GDM1 (cell line): ENCODE data around the gene AIF1.
"Not testable (repeated sequence)": the region's sequence is repeated elsewhere in the genome, so short reads cannot be mapped to it uniquely, and the experiment has no call there.

Source experiments
- DNase-seq: peaks from one replicate; lab custom pipeline; 2025; lab: John Stamatoyannopoulos, UW

The AIF1 gene

GRCh38 chr6:31580807-31581433 lies 34.1 kb upstream of the AIF1 start:
- peak; percentile 86 for DNase-seq

DNA sequence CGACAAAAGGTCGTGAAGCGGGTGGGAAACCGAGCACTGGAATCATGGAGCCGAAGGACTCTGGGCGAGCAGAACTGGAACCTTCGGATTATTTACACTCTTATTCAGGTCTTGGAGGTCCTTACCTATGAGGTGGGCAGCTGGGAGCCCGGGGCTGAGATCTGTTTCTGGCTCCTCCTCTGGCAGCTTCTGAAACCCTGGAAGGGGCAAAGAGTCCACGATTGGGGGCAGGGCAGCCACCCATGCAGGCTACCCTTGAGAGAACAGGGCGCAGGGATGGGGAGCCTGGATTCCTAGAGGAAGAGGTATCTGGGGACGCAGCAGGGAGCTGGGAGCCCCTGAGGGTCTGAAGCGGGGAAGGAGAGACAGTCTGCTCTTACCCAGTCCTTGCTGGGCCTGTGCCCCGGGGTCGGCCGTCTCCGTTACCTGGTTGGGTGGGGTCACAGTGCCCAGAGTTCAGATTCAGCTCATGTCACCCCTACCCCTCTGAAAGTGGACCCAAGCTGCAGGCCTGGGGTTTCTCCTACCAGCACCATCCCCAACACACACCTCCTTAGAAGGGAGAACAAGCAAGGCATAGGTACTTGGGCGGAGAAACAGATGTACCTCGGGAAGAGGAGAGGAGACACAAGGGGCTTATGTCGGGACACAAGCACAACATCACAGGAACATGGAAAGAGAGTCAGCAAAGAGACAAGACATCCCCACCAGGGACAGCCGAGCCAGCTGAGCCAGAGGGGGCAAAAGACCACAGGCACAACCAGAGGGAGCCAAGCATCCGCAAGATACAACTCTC lies 33.4 kb upstream of the AIF1 start:
- DNase-seq = no peak

DNA sequence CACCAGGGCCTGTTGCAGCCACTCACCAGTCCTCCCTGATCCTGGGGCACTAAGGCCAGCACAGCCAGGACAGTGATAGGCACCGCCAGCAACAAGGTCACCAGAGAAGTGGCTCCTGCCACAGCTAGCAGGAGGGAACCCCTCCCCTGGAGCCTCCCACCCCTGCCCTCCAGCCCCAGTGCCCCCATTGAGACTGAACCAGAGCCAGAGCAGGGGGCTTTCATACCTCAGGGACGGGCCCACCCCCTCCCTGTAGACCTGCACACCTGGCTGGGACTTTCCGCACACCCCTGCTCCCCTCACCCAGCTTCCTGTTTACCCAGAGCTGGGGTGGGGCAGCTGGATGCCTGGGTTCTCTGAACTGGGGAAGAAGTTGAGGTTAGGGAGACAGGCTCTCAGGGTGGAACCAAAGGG lies 32.8 kb upstream of the AIF1 start, which contains the start of gene LTB:
Gene LTB, minus strand, starts transcription at position 195 of the 414 bp plus-strand sequence. Its CDS starts 7 bp downstream, at position 188.
- no peak for DNase-seq

DNA sequence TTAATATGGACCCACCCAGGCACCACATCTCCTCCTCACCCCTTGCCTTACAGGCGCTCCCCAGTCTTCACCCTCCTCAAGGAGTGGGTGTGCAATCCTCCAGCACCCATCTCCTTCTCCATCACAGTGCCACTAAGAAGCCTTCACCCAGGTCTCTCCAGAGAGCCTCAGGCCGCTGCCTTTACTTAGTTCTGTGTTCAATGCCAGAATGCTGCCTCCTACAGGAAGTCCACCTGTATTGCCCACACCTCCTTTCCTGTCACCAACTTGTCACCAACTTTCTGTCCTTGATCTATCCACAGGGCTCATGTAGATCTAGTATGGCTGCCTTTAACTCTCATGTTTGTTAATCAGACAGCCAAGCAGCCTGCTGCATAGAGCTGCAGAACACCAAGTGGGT lies 29.5 kb upstream of the AIF1 start:
- DNase-seq = peak; percentile 50

DNA sequence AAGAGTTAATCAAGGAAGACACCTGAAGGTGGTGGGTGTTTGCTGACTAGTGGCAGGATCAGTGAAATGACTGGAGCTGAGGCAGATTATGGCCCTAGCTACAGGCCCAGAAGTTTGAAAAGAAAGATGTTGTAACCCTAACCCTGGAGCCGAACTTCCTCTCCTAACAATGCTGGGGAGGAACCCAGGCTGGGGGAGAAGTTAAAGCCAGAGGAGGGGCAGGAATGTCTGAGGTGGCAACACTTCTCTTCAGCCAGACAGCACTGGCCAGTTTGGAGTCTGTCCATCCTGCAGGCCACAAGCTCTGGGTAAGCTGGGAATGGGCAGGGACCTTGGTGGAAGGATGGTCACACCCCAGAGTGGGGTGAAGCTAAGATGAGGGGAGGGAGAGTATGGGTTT lies 29.0 kb upstream of the AIF1 start, which contains the start of gene LST1:
Gene LST1, plus strand, starts transcription at position 270 of the 400 bp plus-strand sequence. CDS start 1,023 bp downstream, outside the sequence.
- DNase-seq = peak; percentile 76

- DNase-seq = peak; percentile 99
Observed at GRCh38 chr6:31586599-31587281, 28.3 kb upstream of the AIF1 start.

GRCh38 chr6:31587791-31588777 lies 26.9 kb upstream of the AIF1 start:
- no peak for DNase-seq

- DNase-seq = no peak
Observed at GRCh38 chr6:31588871-31589650, 26.0 kb upstream of the AIF1 start.

DNA sequence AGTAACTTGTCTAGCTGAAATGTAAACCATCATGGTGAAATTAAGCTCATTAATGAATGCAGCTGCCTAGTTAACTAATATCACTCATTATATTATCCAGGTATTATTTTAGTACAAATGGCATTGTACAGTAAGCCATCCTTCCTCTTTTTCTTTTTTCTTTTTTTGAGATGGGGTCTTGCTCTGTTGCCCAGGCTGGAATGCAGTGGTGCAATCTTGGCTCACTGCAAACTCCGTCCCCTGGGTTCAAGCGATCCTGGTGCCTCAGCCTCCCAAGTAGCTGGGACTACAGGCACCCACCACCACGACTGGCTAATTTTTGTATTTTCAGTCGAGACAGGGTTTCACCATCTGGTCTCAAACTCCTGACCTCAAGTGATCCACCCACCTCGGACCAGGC lies 24.3 kb upstream of the AIF1 start:
- DNase-seq = not testable (repeated sequence)

GRCh38 chr6:31592396-31592771 lies 22.6 kb upstream of the AIF1 start:
- no peak for DNase-seq

GRCh38 chr6:31597006-31597405 lies 18.0 kb upstream of the AIF1 start:
- peak; percentile 69 for DNase-seq

DNA sequence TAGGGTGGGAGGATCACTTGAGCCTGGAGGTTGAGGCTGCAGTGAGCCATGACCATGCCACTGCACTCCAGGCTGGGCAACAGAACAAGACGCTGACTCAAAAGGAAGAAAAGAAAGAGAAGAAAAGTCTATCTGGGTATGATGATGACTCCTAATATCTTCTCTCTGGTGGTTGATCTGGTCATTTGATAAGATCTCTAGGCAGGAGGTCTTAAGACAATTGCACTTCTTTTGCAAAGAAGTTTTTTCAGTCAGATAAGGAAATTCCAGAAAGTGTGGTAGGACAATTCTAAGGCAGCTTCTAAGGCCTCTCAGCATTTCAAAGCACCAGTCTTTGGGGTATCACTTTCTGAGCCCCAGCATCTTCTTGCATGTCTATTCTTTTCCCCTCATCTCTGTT lies 7.7 kb upstream of the AIF1 start:
- no peak for DNase-seq

GRCh38 chr6:31609519-31610406 lies 5.3 kb upstream of the AIF1 start:
- no peak for DNase-seq

- no peak for DNase-seq
Observed at GRCh38 chr6:31610968-31611367, 4.1 kb upstream of the AIF1 start.

- no peak for DNase-seq
Observed at GRCh38 chr6:31614075-31614619, 887 bp upstream of the AIF1 start.

GRCh38 chr6:31615748-31616147 lies 714 bp downstream of the AIF1 start:
- peak; percentile 96 for DNase-seq

- DNase-seq = no peak
Observed at GRCh38 chr6:31617010-31617409, 2.0 kb downstream of the AIF1 start.

DNA sequence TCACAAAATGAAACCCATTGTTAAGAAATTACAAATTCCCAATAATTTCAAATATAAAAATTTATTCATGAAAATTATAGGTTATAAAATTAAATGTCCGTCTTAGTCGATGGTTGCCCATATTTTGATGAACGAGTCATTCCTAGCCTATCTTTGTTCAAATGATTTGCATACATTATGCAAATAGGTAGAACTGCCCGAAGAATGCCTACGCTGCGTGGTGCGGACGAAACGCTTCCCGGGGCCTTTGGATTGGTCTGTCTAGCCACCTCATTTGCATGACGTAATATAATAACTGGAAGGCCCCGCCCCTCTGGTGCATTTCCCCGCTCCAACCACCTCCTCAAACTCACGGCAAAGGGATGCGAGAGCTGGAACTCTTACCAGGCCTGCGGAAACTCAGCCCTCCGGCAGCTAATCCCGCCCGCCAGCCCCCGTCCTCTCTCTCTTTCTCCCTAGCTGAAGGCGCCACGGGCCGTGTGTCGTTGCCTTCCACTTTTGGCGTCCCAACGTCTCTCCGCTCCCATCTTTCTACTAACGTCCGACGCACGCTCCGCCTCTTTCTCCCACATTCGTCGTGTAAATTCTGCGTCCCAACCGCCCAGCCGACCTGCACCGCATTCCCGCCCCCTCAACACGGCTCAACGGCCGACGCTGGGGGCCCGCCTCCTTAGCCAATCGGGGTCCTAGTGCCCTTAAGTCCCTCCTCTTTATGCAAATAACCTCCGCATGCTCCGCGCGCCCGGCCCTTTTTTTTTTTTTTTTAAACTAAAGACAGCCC lies 5.0 kb downstream of the AIF1 start:
- peak; percentile 99 for DNase-seq
